Measurements from ENCODE around the gene CST7. TPM values are rescaled to one million over a fixed set of nuclear protein-coding genes. Genes with fewer than 3 reads are reported as not detected.
A peak's percentile ranks its signal among the peaks of the same experiment; 100 is the strongest.
"Not testable (repeated sequence)": the region's sequence is repeated elsewhere in the genome, so short reads cannot be mapped to it uniquely, and the experiment has no call there.

The CST7 gene
- total RNA-seq, 1 donor from 2014 or later, result 11.5 TPM

DNA sequence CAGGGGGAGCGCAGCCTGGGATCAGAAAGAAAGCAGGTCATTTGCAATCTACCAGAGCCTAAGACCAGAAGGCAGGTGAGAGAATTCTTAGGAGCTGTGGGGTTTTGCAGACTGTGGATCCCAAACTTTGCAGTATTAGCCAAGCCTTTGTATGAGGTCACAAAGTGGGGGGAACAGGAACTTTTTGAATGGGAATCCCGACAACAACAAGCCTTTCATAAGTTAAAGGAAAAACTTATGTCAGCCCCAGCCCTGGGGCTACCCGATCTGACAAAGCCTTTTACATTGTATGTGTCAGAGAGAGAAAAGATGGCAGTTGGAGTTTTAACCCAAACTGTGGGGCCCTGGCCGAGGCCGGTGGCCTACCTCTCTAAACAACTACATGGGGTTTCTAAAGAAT lies 19.8 kb upstream of the CST7 start:
- DNase-seq (ENCODE audit: low spot score), result not testable (repeated sequence)

DNA sequence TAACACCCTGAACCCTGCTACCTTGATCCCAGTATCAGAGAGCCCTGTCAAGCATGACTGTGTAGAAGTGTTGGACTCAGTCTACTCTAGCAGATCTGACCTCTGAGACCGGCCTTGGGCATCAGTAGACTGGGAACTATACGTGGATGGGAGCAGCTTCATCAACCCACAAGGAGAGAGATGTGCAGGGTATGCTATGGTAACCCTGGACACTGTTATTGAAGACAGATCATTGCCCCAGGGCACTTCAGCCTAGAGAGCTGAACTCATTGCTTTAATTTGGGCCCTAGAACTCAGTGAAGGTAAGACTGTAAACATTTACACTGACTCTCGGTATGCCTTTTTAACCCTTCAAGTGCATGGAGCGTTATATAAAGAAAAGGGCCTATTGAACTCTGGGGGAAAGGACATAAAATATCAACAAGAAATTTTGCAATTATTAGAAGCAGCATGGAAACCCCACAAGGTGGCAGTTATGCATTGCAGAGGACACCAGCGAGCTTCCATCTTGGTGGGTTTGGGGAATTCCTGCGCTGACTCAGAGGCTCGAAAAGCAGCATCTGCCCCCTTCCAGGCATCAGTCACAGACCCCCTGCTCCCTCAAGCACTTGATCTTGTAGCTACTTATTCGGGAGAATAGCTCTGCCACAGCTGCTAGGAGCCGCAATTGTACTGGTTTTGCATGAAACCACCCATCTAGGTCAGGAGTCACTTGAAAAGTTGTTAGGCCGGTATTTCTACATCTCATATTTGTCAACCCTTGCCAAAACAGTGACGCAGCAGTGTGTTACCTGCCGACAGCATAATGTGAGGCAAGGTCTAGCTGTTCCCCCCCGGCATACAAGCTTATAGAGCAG lies 19.0 kb upstream of the CST7 start:
- peak; percentile 20 for DNase-seq (ENCODE audit: low spot score)

DNA sequence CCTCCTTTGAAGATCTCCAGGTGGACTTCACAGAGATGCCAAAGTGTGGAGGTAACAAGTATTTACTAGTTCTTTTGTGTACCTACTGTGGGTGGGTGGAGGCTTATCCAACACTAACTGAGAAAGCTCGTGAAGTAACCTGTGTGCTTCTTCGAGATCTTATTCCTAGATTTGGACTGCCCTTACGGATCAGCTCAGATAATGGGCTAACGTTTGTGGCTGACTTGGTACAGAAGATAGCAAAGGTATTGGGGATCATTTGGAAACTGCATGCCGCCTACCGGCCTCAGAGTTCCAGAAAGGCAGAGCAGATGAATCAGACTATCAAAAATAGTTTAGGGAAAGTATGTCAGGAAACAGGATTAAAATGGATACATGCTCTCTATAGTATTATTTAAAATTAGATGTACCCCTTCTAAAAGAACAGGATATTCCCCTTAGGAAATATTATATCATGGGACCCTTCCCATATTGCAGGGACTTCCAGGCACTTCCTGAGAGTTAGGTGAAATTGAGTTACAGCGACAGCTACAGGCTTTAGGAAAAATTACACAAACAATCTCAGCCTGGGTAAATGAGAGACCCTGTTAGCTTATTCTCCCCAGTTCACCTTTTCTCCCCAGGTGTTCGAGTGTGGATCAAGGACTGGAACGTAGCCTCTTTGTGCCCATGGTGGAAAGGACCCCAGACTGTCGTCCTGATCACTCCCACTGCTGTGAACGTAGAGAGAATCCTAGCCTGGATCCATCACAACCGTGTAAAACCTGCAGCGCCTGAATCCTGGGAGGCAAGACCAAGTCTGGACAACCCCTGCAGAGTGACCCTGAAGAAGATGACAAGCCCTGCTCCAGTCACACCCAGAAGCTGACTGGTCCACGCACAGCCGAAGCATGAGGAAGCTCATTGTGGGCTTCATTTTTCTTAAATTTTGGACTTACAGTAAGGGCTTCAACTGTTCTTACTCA lies 18.1 kb upstream of the CST7 start:
- DNase-seq (ENCODE audit: low spot score), result peak; percentile 59

DNA sequence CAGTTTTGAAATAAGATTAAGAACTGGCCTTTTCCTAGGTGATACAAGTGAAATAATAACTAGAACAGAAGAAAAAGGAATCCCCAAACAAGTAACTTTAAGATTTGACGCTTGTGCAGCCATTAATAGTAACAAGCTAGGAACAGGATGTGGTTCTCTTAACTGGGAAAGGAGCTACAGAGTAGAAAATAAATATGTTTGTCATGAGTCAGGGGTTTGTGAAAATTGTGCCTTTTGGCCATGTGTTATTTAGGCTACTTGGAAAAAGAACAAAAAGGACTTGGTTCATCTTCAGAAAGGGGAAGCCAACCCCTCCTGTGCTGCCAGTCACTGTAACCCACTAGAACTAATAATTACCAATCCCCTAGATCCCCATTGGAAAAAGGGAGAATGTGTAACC lies 17.2 kb upstream of the CST7 start:
- DNase-seq (ENCODE audit: low spot score), result not testable (repeated sequence)

DNA sequence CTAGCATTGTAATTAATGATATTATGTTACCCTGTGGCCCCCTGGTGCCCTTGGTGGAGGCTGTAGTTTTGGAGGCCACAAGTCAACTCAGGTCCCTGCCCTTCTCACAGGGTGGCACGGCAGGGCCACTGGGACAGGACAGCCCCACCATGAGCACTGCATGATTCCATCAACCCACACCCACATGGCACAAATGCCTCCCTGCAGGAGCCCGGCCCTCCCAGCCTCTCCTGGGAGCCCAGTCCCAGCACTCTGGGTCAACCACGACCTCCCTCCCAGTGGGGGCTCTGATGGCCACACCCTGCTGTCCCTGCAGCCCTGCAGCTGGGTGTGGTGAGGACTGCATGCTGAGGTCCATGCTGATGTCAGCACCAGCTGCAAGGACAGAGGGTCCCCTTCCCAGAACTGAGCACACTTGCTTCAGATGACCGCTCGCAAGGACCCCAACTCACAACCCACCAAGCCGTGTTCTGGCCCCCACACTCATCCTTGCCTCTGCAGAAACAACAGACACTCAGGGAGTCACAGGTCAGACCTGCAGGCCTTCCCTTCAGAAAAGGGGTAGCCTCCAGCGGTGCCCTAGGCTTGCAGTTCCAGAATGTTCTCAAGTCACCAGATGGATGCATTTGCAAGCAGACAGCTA lies 15.7 kb upstream of the CST7 start:
- DNase-seq (ENCODE audit: low spot score), result peak; percentile 65

DNA sequence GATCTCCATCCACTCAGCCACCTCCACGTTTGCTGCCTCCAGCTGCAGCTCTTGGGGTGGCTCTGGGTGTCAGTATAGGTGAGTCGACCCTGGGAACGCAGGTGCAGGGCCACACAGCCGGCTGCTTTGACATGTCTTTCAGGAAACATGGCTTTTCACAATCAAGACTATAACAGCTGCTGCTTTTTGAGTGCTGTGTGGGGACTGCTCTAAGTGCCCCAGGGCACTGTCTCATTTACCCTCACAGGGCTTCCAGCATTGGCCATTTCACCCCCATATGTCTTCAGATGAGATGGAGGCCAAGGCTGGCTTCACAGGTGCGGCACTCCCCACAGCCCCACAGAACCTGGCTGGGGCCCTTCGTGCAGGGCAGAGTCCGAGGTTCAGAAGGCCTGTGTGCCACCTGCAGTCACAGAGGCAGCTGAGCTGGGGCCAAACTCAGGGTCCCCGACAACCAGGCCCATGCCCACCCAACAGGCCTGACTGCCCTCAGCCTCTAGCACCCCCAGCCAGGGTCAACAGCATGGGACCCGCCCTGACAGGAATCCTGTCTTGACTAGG lies 14.9 kb upstream of the CST7 start:
- DNase-seq (ENCODE audit: low spot score), result peak; percentile 87

DNA sequence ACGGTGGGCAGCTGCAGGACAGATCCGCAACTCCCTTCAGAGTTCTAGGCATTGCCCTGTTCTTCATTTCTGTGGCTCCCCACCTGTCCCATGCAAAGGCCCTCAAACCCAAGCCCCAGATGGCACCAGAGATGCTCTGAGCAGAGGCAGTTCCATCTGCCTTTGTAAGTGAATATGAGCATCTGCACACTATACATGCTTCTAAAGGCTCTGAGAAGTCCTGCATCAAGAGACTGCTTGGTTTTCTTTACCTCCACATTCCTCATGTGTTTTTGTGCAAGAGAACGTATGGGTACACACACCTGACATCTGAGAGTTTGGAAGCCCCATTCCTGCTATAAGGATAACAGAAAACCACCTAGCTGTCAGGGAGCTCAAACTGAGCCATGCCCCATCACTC lies 14.4 kb upstream of the CST7 start:
- no peak for DNase-seq (ENCODE audit: low spot score)

DNA sequence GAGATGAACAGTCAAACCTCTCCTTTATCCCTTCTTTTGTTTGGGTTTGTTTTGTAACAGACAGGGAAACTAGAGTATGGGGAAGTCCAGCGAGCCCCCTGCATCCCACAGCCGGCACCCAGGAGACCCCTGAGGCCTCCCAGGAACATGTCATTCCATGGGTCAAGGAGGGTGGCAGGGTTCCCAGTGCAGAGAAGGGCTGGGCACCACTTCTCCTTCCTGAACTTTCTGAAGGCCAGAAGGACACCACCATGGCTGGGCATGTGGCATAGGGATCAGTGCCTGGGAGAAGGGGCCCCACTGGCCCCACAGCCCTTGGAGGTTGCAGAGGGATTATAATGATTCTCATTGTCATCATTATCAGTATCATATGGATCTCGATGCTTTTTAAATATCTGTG lies 13.9 kb upstream of the CST7 start:
- DNase-seq (ENCODE audit: low spot score), result no peak

DNA sequence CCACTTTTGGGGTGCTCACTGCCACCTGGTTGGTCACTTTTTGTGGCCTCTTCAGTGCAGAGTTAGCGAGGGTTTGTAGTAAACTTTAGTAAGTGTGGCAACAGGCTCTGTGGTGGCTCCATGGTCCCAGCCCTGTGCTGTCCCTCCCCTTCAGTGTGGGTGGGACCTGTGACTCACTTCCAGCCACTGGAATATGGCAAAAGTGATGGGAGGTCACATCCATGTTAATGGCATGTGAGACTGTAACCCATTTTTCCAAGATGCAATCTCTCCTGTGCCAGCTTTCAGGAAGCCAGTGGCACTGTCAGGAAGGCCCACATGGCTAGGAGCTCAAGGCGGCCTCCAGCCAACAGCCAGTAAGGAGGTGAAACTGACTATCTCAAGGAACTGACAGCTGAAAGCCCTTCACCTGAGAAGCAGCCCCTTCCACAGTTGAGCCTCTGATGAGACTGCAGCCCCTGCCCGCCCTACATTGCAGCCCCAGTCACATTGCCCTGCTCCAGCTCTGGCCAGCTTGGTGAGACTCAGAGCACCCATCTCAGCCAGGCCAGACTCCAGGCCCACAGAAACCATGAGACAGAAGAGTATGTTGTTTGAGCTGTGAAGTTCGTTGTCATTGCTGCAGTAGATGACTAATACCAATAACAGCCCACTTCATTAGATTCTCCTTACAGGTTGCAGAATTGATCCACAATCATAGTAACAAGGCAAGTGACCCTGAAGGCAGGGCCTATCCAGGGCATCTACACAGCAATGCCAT lies 13.1 kb upstream of the CST7 start:
- no peak for DNase-seq (ENCODE audit: low spot score)

DNA sequence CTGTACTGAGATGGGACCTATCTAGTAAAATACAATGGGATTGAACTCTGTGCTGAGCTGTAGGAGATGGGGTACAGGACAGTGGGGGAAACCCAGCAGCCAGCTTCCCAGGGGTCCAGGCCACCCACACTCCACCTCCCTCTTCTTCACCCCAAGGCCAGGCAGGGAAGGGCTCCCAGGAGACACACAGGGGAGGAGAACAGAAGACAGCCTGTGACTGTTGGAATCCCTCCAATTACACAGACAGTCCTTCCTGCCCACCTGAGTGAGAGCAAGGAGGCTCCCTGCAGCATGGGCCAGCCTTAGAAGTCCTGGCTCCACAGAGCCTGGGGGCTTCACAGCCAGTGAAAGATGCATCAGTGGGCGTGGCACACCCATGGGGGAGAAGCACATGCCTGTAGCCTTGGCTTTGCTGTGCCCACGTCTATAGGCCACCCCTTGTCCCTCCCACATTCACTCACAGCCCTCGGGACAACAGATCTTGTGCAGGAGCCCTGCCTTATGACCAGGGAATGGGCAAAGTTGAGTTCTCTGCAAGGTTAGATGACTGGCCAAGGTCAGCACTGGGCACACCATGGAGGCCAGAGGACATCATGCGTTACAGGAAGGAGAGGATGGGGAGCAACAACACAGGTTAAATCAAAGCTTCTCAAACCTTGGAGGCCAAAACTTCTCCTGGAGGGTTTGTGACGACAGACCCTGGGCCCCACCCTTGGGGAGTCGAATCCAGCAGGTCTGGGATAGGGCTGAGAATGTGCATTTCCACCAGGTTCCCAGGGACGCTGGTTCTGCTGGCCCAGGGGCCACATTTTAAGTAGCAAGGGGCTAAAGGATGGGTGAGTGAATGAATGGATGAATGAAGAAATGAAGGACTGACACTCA lies 12.3 kb upstream of the CST7 start:
- DNase-seq (ENCODE audit: low spot score), result no peak

DNA sequence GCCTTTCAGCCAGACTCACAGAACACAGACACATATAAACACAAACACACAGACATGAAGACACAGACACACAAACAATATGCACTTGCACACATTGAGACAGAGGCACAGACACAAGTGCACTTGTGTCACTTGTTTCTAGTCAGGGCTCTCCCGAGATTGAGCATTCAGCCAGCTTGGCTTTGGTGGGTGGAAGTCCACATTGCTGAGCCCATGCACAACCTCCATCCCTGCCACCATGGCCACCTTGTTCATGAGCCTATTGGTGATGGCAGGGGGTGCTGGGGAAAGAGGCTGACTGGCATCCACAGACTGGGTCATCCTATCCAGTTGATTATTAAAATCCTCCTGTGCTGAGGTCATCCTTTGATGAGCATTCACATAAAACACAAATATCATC lies 11.5 kb upstream of the CST7 start:
- no peak for DNase-seq (ENCODE audit: low spot score)

DNA sequence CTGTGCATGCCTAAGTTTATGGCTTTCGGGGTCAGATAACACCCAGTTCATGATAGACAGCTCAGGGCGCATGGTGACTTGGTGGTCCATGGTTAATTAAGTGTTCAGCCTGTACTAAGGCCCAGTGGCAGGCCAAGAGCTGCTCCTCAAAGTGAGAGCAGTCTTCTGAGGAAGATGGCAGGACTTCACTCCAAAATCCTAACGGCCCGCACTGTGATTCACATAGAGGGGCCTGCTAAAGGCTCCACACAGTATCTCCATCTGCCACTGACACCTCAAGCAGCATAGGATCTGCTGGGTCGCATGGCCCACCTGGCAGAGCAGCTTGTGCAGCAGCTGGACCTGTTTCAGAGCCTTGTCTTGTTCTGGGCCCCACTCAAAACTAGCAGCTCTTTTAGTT lies 10.6 kb upstream of the CST7 start:
- DNase-seq (ENCODE audit: low spot score), result no peak

DNA sequence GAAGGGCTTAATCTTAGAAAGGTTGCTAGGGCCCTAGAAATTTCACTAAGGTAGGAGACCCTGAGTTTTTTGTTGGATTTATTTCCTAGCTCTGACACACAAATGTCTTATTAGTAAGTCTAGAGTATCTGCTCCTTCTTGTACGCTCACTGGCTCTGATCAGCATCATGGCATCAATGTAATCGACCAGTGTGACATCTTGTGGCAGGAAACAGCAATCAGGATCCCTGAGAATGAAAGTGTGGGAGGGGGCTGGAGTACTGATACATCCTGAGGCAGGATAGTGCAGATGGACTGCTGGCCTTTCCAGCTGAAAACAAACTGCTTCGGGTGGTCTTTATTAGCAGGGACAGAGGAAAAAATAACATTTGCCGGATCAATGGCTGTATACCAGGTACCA lies 10.0 kb upstream of the CST7 start:
- DNase-seq (ENCODE audit: low spot score), result no peak

DNA sequence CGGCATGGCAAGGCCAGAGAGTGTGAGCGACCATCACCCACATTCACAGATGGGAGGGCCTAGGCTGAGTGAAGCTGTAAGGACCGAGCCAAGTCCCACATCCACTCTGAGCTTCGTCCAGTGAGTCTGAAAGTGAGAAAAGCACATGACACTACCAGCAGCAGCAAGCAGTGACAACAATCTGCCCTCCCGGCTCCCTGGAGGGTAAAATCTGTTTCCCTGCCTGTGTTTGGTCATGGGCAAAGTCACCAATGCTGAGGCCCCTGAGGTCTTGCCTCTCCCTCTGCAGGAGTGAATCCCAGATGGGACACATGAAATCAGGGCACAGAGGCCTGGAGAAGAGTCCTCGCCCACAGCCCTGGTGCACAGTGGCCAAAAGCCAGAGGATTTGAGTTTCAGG lies 6.4 kb upstream of the CST7 start:
- DNase-seq (ENCODE audit: low spot score), result no peak

DNA sequence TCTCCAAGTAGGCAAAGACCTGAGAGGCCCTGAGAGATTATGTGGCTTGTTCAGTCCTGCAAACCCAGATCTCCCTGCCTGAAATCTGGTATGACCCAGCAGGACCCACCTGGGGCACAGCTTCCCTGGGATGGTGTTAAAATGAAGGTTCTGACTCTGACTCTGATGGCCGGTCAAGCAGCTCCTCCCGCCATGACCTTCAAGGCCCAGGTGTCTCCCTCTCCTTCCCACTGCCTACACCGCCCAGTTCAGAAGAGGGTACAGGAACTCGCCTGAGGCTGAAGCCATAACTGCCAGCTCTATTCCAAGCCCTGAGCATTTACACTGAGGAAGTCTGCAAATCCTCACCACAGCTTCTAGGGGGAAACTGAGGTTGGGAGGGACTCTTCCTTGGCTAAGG lies 5.9 kb upstream of the CST7 start:
- peak; percentile 72 for DNase-seq (ENCODE audit: low spot score)

DNA sequence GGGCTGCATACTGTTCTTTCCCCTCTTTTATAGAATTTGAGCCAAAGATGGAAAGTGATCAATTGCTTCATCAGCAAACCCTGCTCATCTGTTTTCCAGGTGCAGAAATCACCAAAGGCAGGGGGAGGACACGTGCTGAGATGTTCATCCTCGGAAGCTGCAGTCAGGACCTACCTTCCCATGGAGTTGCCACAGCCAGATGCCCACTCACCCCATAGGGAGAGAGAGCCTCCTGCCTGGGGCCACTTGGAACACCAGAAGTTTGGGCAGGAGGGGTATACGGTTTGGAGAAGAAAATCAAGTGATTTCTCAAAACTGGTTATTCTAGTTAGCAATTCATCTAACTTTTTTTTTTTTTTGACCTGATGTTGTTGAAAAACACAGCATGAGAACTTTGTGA lies 5.3 kb upstream of the CST7 start:
- peak; percentile 37 for DNase-seq (ENCODE audit: low spot score)

DNA sequence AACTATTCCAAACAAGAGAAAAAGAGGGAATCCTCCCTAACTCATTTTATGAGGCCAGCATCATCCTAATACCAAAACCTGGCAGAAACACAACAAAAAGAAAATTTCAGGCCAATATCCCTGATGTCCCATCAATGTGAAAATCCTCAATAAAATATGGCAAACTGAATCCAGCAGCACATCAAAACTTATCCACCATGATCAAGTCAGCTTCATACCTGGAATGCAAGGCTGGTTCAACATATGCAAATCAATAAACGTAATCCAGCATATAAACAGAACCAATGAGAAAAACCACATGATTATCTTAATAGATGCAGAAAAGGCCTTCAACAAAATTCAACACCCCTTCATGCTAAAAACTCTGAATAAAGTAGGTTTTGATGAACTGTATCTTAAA lies 2.7 kb upstream of the CST7 start:
- DNase-seq (ENCODE audit: low spot score), result not testable (repeated sequence)

DNA sequence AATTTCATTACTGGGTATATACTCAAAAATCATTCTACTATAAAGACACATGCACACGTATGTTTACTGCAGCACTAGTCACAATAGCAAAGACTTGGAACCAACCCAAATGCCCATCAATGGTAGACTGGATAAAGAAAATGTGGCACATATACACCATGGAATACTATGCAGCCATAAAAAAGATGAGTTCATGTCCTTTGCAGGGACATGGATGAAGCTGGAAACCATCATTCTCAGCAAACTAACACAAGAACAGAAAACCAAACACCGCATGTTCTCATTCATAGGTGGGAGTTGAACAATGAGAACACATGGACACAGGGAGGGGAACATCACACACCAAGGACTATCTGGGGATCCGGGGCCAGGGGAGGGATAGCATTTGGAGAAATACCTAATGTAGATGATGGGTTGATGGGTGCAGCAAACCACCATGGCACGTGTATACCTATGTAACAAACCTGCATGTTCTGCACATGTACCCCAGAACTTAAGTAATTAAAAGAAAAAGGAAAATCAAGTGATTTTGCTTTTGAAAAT lies 602 bp upstream of the CST7 start:
- not testable (repeated sequence) for DNase-seq (ENCODE audit: low spot score)

DNA sequence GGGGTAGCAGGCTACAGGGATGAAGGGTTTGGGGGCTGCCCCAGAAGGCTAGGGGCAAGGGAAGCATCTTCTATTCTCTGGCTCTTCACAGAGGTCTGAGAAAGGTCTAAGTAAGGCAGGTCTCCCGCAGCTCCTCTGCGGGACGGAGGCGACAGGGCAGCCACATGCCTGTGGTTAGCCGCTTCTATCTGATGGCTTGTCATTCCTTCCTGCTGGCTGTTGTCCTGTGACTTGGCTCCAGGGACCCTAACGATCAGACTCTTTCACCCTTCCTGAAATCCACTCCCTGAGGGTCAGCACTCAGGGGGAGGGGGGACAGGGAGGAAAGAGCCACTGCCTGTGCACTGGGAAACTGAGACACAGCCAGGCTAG lies 673 bp downstream of the CST7 start:
- DNase-seq (ENCODE audit: low spot score), result no peak
